ENCODE results near the gene STX7. TPM values are rescaled to one million over a fixed set of nuclear protein-coding genes. Genes with fewer than 3 reads are reported as not detected.
"Not testable (repeated sequence)": the region's sequence is repeated elsewhere in the genome, so short reads cannot be mapped to it uniquely, and the experiment has no call there.

The STX7 gene
- total RNA-seq, 2 experiments from 2014 or later: 11.8 to 15.1 TPM

DNA sequence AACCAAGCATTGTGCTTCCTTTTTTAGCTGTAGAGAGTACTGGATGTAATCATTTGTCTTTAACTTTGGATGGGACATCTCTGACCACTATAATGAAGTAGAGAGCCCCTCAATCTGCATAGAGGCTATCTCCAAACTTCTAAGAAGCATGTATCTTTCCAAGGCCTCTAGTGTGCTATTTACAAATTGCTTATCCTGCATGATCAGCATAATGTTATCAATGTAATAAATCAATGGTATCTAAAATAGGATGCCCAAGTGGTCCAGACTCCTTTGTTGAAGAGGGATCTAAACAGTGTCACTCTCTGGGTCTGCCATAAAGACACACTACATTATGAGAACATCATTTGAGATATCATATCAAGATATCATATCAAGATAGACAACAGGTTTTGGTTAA is 31.9 kb upstream of the STX7 start:
- Mint-ChIP-seq H3K4me3 (no peak overlapping the region), H3K4me1 (ENCODE audit: low read depth) (no peaks in the 10 kb centered on the region), H3K27me3 (peaks cover 14% of the 10 kb centered on the region), H3K36me3 (ENCODE audit: low read depth) (no peaks in the 10 kb centered on the region), H3K27ac (no peak overlapping the region), H3K9me3 (no peaks in the 10 kb centered on the region)
- ATAC-seq (no peak), DNase-seq (no peak)
- intact Hi-C loops (cut with micrococcal nuclease): no loop called here
- ChIA-PET CTCF (interaction anchor here (1.4 to 2.1 kb wide), 3 partner anchors 11 to 265 kb away, joined by 4 to 10 read pairs (median 4); no protein-coding TSS in a partner anchor), POLR2A (no interaction called here)
- TF ChIP-seq CTCF (IDR thresholded peaks at IDR 0.05): no peak

- Mint-ChIP-seq H3K9me3 (no peaks in the 10 kb centered on the region), H3K4me1 (ENCODE audit: low read depth) (no peaks in the 10 kb centered on the region), H3K27ac (no peak within 1 kb of the TSS), H3K36me3 (ENCODE audit: low read depth) (no peaks in the 10 kb centered on the region), H3K27me3 (peaks cover 21% of the 10 kb centered on the region), H3K4me3 (no peak within 1 kb of the TSS)
- no peak for TF ChIP-seq CTCF (IDR thresholded peaks at IDR 0.05)
- intact Hi-C loops (cut with micrococcal nuclease): loop anchor here (10.0 kb wide), 1 partner anchor 127 kb away; no protein-coding TSS in a partner anchor
- ATAC-seq: no peak
- ChIA-PET CTCF (interaction anchor here (1.0 to 1.3 kb wide), 3 partner anchors 25 to 261 kb away, joined by 3 to 6 read pairs (median 3); partner anchors contain the start of genes SLC18B1 and STX7), POLR2A (no interaction called here)
- no peak for DNase-seq
Measured at GRCh38 chr6:132537977-132538376, 25.1 kb upstream of the STX7 start, which contains the start of gene TAAR9. TAAR9 (plus strand) TSS chr6:132538277; CDS start chr6:132538290, 13 bp downstream.

- ATAC-seq (no peak), DNase-seq (no peak)
- Mint-ChIP-seq H3K27ac (no peak overlapping the region), H3K36me3 (ENCODE audit: low read depth) (no peaks in the 10 kb centered on the region), H3K9me3 (no peaks in the 10 kb centered on the region), H3K4me1 (ENCODE audit: low read depth) (no peaks in the 10 kb centered on the region), H3K27me3 (peaks cover 21% of the 10 kb centered on the region), H3K4me3 (no peak overlapping the region)
- intact Hi-C loops (cut with micrococcal nuclease): loop anchor here (10.0 kb wide), 1 partner anchor 128 kb away; no protein-coding TSS in a partner anchor
- ChIA-PET CTCF (interaction anchor here (1.0 to 1.3 kb wide), 2 partner anchors 24 to 262 kb away, joined by 3 to 6 read pairs; partner anchors contain the start of genes SLC18B1 and STX7), POLR2A (no interaction called here)
- no peak for TF ChIP-seq CTCF (IDR thresholded peaks at IDR 0.05)
Measured at GRCh38 chr6:132537145-132537544, 24.2 kb upstream of the STX7 start.

DNA sequence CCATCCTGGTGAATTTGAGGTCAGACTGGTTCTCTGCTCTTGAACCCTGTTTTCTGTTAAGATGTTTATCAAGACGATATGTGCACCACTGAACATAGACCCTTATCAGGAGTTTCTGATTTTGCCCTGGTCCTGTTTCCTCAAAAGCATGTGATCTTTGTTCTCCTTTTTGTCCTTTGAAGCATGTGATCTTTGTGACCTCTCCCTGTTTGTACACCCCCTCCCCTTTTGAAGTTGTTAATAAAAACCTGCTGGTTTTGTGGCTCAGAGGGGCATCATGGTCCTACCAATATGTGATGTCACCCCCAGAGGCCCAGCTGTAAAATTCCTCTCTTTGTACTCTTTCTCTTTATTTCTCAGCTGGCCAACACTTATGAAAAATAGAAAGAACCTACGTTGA is 21.6 kb upstream of the STX7 start:
- ATAC-seq; H3K9me3 Mint-ChIP-seq; CTCF ChIA-PET; H3K36me3 Mint-ChIP-seq (ENCODE audit: low read depth); POLR2A ChIA-PET; H3K27ac Mint-ChIP-seq; DNase-seq; H3K4me1 Mint-ChIP-seq (ENCODE audit: low read depth); H3K4me3 Mint-ChIP-seq: not testable (repeated sequence)
- intact Hi-C loops (cut with micrococcal nuclease): loop anchor here (5.0 to 10.0 kb wide), 2 partner anchors 130 to 228 kb away; no protein-coding TSS in a partner anchor
- peaks cover 16% of the 10 kb centered on the region for H3K27me3 Mint-ChIP-seq

DNA sequence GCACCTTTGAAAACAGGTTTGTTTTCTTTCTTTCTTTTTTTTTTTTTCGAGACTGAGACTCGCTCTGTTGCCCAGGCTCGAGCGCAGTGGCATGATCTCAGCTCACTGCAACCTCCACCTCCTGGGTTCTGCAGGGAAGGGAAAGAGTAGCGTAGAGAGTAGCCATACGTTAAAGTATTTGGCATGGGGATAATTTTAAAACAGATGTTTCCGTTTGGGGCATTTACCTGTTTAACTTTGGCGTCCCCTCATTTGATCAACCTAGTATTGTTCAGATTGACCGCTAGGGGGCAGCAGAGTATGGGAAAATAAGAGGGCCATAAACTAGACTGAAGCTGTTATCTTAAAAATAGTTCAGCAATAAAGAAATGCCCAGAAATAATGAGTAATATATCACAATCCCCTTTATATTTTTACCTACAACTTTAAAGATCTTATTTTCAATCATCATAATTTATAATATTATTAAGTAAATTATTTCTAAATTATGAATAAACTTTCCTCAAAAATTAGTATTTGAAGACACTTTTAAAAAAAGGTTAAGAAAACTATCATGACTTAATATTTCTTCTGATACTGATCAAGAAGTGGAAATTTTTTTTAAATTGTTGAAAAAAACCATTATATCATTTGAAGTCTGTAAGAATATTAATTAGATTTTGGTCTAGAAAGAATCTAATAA is 17.5 kb upstream of the STX7 start:
- CTCF ChIA-PET: interaction anchor here (0.6 to 3.6 kb wide), 17 partner anchors 10 to 1385 kb away, joined by 3 to 27 read pairs (median 4); partner anchors contain the start of genes SLC18B1 and STX7
- Mint-ChIP-seq H3K9me3 (no peaks in the 10 kb centered on the region), H3K4me3 (peak overlapping the region; percentile 17), H3K36me3 (ENCODE audit: low read depth) (no peaks in the 10 kb centered on the region), H3K27me3 (peaks cover 10% of the 10 kb centered on the region), H3K4me1 (ENCODE audit: low read depth) (no peaks in the 10 kb centered on the region), H3K27ac (no peak overlapping the region)
- peak; percentile 80 for TF ChIP-seq CTCF (IDR thresholded peaks at IDR 0.05)
- DNase-seq: peak; percentile 72
- intact Hi-C loops (cut with micrococcal nuclease): loop anchor here (5.0 to 10.0 kb wide), 2 partner anchors 134 to 232 kb away; no protein-coding TSS in a partner anchor
- POLR2A ChIA-PET: no interaction called here
- ATAC-seq: peak; percentile 75

All from activated CD8-positive, alpha-beta T cell treated with anti-CD3 and anti-CD28 coated beads for 36 hours (primary cell).